Skeletal muscle tissue (tissue), 4 donors: ENCODE results near the gene OSBPL5. TPM values are rescaled to one million over a fixed set of nuclear protein-coding genes. Genes with fewer than 3 reads are reported as not detected.

Experiments used
- H3K27ac ChIP-seq: one replicate; pipeline ENCODE4 v1.7.0; 2013; ENCODE audit warnings: mild to moderate bottlenecking, low read depth, low read length, inconsistent platforms
- H3K27me3 ChIP-seq, 3 donors: one replicate each; pipeline ENCODE4 v1.7.0; 2013; ENCODE audit warnings: low read length in 3 of 3; ENCODE audit not compliant: control insufficient read depth in 3 of 3, insufficient read depth in 3 of 3
- H3K36me3 ChIP-seq, 3 donors: one replicate each; pipeline ENCODE4 v1.7.0; 2013; ENCODE audit warnings: low read length in 3 of 3; ENCODE audit not compliant: control insufficient read depth in 3 of 3, insufficient read depth in 3 of 3
- H3K4me1 ChIP-seq, 3 donors: one replicate each; pipeline ENCODE4 v1.7.0; 2013; ENCODE audit warnings: low read length in 3 of 3, mild to moderate bottlenecking in 3 of 3; ENCODE audit not compliant: control insufficient read depth in 3 of 3, insufficient read depth in 3 of 3
- H3K4me3 ChIP-seq, 3 donors: one replicate each; pipeline ENCODE4 v1.7.0; 2013; ENCODE audit warnings: low read length in 3 of 3
- H3K9ac ChIP-seq, 3 donors: one replicate each; pipeline ENCODE4 v1.7.0; 2013; ENCODE audit warnings: low read length in 3 of 3, mild to moderate bottlenecking in 3 of 3, moderate library complexity in 2 of 3, low read depth in 1 of 3
- H3K9me3 ChIP-seq, 3 donors: one replicate each; pipeline ENCODE4 v1.7.0; 2013; ENCODE audit warnings: low read length in 3 of 3; ENCODE audit not compliant: control insufficient read depth in 3 of 3
- total RNA-seq: library from RNA; depleted of rRNA; stranded (reverse); fragments of >200 nt; gene quantifications from one replicate; pipeline ENCODE4 v1.2.3, GENCODE V29; 2014
- donor health status: Osteomylitis.

OSBPL5 gene
- total RNA-seq, 1 donor from 2014 or later: 19.3 TPM

GRCh38 chr11:3129181-3129590, 35.9 kb downstream of the OSBPL5 start:
- Histone ChIP-seq H3K36me3 (peaks cover 0 to 3% (median 0%) of the 10 kb centered on the region in 3 donors), H3K4me1 (peaks cover 9 to 26% (median 22%) of the 10 kb centered on the region in 3 donors), H3K9ac (no peak overlapping the region), H3K27me3 (no peaks in the 10 kb centered on the region), H3K27ac (no peak overlapping the region), H3K4me3 (no peak overlapping the region), H3K9me3 (no peaks in the 10 kb centered on the region)

DNA sequence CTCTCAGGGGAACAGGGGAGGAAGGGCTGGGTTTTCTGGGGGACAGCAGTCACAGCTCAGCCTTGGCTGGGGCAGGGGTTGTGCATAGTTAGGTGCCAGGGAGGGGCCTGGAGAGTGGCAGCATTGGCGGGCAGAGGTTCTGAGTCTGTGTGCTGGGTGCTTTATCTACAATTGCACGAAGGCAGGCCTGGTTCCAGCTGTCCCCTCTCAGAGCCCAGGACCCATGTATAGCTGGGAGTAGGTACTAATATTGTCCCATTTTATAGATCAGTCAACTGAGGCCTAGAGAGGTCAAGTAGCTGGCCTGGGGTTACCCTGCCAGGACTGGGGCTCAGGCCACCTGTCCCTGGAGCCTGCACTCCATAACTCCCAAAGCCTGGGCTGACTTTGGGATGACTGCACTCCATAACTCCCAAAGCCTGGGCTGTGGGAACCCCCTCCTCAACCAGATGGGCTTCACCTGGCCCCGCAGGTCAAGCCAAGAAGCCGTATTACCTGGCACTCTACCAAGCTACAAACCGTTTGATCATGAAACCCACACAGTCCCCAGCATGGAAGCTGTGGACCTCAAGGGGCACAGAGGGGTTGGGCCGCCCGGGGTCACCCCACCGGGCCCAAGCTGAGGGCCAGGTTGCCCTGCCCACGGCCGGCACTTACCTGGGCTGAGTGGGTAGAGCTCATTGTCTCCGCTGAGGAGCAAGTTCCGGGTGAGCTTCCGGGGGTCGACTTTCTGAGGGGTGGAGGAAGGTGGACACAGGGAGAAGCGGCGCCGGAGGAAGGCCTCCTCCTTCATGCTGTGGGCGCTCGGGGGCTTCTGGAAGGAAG, 36.5 kb downstream of the OSBPL5 start:
- Histone ChIP-seq H3K4me3 (no peak overlapping the region), H3K9me3 (no peaks in the 10 kb centered on the region), H3K27ac (no peak overlapping the region), H3K36me3 (peaks cover 0 to 3% (median 2%) of the 10 kb centered on the region in 3 donors), H3K4me1 (peaks cover 15 to 33% (median 28%) of the 10 kb centered on the region in 3 donors), H3K9ac (no peak overlapping the region), H3K27me3 (no peaks in the 10 kb centered on the region)

- Histone ChIP-seq H3K27me3 (no peaks in the 10 kb centered on the region), H3K36me3 (peaks cover 0 to 3% (median 2%) of the 10 kb centered on the region in 3 donors), H3K9ac (no peak overlapping the region), H3K27ac (no peak overlapping the region), H3K4me3 (no peak overlapping the region), H3K4me1 (peaks cover 18 to 39% (median 35%) of the 10 kb centered on the region in 3 donors), H3K9me3 (no peaks in the 10 kb centered on the region)
Measured at GRCh38 chr11:3127706-3128355, 37.3 kb downstream of the OSBPL5 start.

GRCh38 chr11:3126901-3127691, 38.0 kb downstream of the OSBPL5 start:
- H3K4me3 ChIP-seq: no peak overlapping the region
- peaks cover 18 to 42% (median 38%) of the 10 kb centered on the region in 3 donors for H3K4me1 ChIP-seq
- no peak overlapping the region for H3K9ac ChIP-seq
- H3K9me3 ChIP-seq: no peaks in the 10 kb centered on the region
- H3K27me3 ChIP-seq: no peaks in the 10 kb centered on the region
- H3K36me3 ChIP-seq: peaks cover 0 to 3% (median 3%) of the 10 kb centered on the region in 3 donors
- H3K27ac ChIP-seq: no peak overlapping the region

GRCh38 chr11:3126207-3126865, 38.8 kb downstream of the OSBPL5 start:
- H3K9ac ChIP-seq: peak overlapping the region in 1 of 3 donors; percentile 25
- no peaks in the 10 kb centered on the region for H3K27me3 ChIP-seq
- peaks cover 18 to 42% (median 38%) of the 10 kb centered on the region in 3 donors for H3K4me1 ChIP-seq
- no peaks in the 10 kb centered on the region for H3K9me3 ChIP-seq
- no peak overlapping the region for H3K27ac ChIP-seq
- H3K4me3 ChIP-seq: no peak overlapping the region
- peaks cover 2 to 7% (median 3%) of the 10 kb centered on the region in 3 donors for H3K36me3 ChIP-seq

DNA sequence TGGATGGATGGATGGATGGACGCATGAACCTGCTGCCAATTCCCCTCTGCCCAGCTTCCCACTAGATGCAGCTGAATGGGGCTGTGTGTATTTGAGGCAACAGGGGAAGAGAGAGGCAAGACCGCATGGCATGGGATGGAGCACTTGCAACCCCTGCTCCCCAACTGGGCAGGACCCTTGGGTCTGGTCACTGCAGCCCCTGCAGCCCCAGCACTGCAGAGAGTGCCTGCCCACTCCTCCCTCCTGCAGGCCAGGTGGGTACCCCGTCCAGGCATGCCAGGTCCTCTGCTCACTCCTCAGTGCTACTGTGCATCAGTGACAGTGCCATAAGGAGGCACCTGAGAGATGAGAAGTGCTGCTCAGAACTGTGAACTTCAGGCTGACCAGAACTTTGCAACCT, 40.3 kb downstream of the OSBPL5 start:
- Histone ChIP-seq H3K27me3 (no peaks in the 10 kb centered on the region), H3K4me3 (no peak overlapping the region), H3K4me1 (peaks cover 18 to 35% (median 32%) of the 10 kb centered on the region in 3 donors), H3K9ac (peak overlapping the region in 1 of 3 donors; percentile 8), H3K36me3 (peaks cover 3 to 7% (median 7%) of the 10 kb centered on the region in 3 donors), H3K9me3 (no peaks in the 10 kb centered on the region), H3K27ac (no peak overlapping the region)

- Histone ChIP-seq H3K4me1 (peaks cover 18 to 35% (median 32%) of the 10 kb centered on the region in 3 donors), H3K4me3 (peak overlapping the region in 2 of 3 donors; percentile 15 to 22), H3K36me3 (peaks cover 3 to 10% (median 7%) of the 10 kb centered on the region in 3 donors), H3K27ac (no peak overlapping the region), H3K9ac (peak overlapping the region; percentile 41 to 62 (median 47)), H3K9me3 (no peaks in the 10 kb centered on the region), H3K27me3 (no peaks in the 10 kb centered on the region)
Measured at GRCh38 chr11:3123761-3124733, 41.1 kb downstream of the OSBPL5 start.

DNA sequence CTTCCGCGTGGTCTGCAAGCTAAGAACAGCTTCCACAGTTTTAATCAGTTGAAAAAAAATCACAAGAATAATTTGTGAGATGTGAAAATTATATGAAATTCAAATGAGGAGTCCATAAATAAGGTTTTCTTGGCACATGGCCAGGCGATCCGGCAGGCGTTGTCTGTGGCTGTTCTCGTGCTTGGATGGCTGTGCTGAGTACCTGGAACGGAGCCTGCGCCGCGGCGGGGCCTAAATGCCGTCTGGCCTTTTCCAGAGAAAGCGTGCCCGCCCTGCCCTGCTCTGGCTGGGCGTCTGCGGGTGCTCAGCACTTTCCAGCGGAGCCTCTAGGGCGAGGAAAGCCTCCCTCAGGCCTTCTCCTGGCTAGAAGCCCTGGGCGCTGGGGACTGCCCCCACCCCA, 41.8 kb downstream of the OSBPL5 start:
- Histone ChIP-seq H3K9ac (peak overlapping the region in 2 of 3 donors; percentile 47 to 62), H3K27me3 (no peaks in the 10 kb centered on the region), H3K9me3 (no peaks in the 10 kb centered on the region), H3K36me3 (peaks cover 3 to 10% (median 7%) of the 10 kb centered on the region in 3 donors), H3K4me1 (peaks cover 18 to 35% (median 32%) of the 10 kb centered on the region in 3 donors), H3K27ac (no peak overlapping the region), H3K4me3 (peak overlapping the region in 1 of 3 donors; percentile 22)
